ENCODE results near the gene GOLGA3. TPM values are rescaled to one million over a fixed set of nuclear protein-coding genes. Genes with fewer than 3 reads are reported as not detected.
"Not testable (repeated sequence)": the region's sequence is repeated elsewhere in the genome, so short reads cannot be mapped to it uniquely, and the experiment has no call there.

Gene GOLGA3
- total RNA-seq, 1 donor = 127 TPM

DNA sequence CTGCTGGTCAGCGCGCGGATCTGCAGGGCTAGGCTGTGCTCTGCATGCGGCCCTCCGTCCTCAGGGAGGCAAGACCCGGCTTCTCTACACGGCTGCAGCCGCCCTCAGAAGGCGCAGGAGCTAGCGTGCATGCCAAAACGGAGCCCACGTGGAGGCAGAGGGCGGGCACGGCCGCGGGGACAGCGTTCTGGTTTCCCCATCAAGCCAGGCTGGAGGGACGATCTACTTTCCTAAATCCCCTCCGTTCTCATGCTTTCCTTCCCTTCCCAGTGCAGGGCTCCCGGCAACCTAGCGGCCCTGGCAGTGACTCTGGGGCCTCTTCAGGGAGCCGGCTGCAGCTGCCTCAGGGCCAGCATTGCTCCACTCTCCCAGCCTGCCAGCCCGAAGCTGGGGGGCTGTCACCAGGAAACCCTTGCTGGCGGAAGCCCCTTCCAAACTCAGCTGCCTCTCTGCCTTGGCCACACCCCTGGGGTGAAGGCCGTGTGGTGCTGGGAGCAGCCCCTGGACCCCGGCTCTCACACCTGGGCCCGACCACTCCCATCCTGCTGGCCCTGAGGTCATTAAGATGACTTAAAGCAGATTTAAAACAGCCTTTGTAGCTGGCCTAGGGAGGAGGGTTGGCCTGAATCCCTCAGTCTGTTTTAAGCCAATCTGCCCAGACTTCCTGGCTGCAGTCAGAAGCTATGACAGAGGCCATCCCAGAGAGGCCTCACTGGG, 9.2 kb upstream of the GOLGA3 start:
- H3K36me3 ChIP-seq (ENCODE audit: insufficient read depth, low read length) = peaks cover 32% of the 10 kb centered on the region
- H3K79me2 ChIP-seq (ENCODE audit: insufficient read depth, low read length) = peaks cover 2% of the 10 kb centered on the region
- H3K4me1 ChIP-seq (ENCODE audit: insufficient read depth, low read length) = no peaks in the 10 kb centered on the region
- no peak overlapping the region for H3K4me3 ChIP-seq (ENCODE audit: insufficient read depth, low read length)
- no peaks in the 10 kb centered on the region for H3K27me3 ChIP-seq (ENCODE audit: insufficient read depth, low read length)
- no peak overlapping the region for H3K4me2 ChIP-seq (ENCODE audit: insufficient read depth, low read length)
- peaks cover 5% of the 10 kb centered on the region for H4K20me1 ChIP-seq (ENCODE audit: insufficient read depth, low read length)
- H3K27ac ChIP-seq (ENCODE audit: low read depth, low read length) = no peak overlapping the region
- no peak overlapping the region for H2AFZ ChIP-seq (ENCODE audit: low read length)
- TF ChIP-seq CTCF (IDR thresholded peaks at IDR 0.05; ENCODE audit: extremely low read depth, low read depth, low read length) = no peak
- no peaks in the 10 kb centered on the region for H3K9me3 ChIP-seq (ENCODE audit: low read depth, low read length)
- DNase-seq (ENCODE audit: insufficient read length, low spot score, missing footprints) = no peak

DNA sequence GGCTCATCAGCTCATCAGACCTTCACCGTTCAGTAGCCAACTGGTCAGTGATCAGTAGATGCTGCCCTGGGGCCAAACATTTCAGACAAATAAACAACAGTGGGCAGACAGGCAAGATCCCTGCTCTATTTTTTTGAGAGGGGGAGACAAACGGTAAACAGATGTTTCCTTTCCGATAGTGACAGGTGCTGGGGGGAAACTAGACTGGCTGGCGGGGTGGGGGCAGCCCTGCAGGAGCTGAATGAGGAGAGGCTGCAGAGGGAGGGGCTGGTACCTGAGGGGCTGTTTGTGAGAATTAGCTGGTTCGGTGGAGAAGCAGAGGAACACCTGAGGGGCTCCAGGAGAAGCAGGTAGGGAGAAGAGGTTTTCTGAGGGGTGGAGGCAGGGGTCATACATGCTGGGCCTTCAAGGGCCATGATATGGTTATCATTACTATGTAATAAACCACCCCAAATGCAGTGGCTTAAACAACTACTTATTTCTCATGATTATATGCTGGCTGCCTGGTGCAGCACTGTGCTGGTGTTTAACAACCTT, 8.2 kb upstream of the GOLGA3 start:
- DNase-seq (ENCODE audit: insufficient read length, low spot score, missing footprints) = peak; percentile 60
- Histone ChIP-seq H3K4me1 (ENCODE audit: insufficient read depth, low read length) (no peaks in the 10 kb centered on the region), H3K79me2 (ENCODE audit: insufficient read depth, low read length) (peaks cover 2% of the 10 kb centered on the region), H2AFZ (ENCODE audit: low read length) (no peak overlapping the region), H3K36me3 (ENCODE audit: insufficient read depth, low read length) (peaks cover 24% of the 10 kb centered on the region), H4K20me1 (ENCODE audit: insufficient read depth, low read length) (peaks cover 5% of the 10 kb centered on the region), H3K9me3 (ENCODE audit: low read depth, low read length) (no peaks in the 10 kb centered on the region), H3K4me3 (ENCODE audit: insufficient read depth, low read length) (no peak overlapping the region), H3K4me2 (ENCODE audit: insufficient read depth, low read length) (no peak overlapping the region), H3K27ac (ENCODE audit: low read depth, low read length) (no peak overlapping the region), H3K27me3 (ENCODE audit: insufficient read depth, low read length) (no peaks in the 10 kb centered on the region)
- no peak for TF ChIP-seq CTCF (IDR thresholded peaks at IDR 0.05; ENCODE audit: extremely low read depth, low read depth, low read length)

DNA sequence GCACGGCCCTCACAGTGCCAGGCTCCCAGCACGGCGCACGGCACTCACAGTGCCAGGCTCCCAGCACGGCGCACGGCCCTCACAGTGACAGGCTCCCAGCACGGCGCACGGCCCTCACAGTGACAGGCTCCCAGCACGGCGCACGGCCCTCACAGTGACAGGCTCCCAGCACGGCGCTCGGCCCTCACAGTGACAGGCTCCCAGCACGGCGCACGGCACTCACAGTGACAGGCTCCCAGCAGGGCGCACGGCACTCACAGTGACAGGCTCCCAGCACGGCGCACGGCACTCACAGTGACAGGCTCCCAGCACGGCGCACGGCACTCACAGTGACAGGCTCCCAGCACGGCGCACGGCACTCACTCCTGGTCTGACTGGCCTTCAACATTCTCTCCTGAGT, 7.6 kb upstream of the GOLGA3 start:
- H3K9me3 ChIP-seq (ENCODE audit: low read depth, low read length); H3K27ac ChIP-seq (ENCODE audit: low read depth, low read length); H3K4me3 ChIP-seq (ENCODE audit: insufficient read depth, low read length); H3K27me3 ChIP-seq (ENCODE audit: insufficient read depth, low read length); DNase-seq (ENCODE audit: insufficient read length, low spot score, missing footprints); H3K4me2 ChIP-seq (ENCODE audit: insufficient read depth, low read length); H3K4me1 ChIP-seq (ENCODE audit: insufficient read depth, low read length); H4K20me1 ChIP-seq (ENCODE audit: insufficient read depth, low read length); H3K79me2 ChIP-seq (ENCODE audit: insufficient read depth, low read length); H2AFZ ChIP-seq (ENCODE audit: low read length): not testable (repeated sequence)
- peaks cover 20% of the 10 kb centered on the region for H3K36me3 ChIP-seq (ENCODE audit: insufficient read depth, low read length)

- H2AFZ ChIP-seq (ENCODE audit: low read length) = no peak overlapping the region
Measured at GRCh38 chr12:132835076-132836025, 6.7 kb upstream of the GOLGA3 start.

More at GRCh38 chr12:132835076-132836025, 6.7 kb upstream of the GOLGA3 start:
- Histone ChIP-seq H3K4me2 (ENCODE audit: insufficient read depth, low read length) (no peak overlapping the region), H3K36me3 (ENCODE audit: insufficient read depth, low read length) (peaks cover 11% of the 10 kb centered on the region), H3K4me3 (ENCODE audit: insufficient read depth, low read length) (no peak overlapping the region), H3K4me1 (ENCODE audit: insufficient read depth, low read length) (no peaks in the 10 kb centered on the region), H3K9me3 (ENCODE audit: low read depth, low read length) (no peaks in the 10 kb centered on the region), H3K79me2 (ENCODE audit: insufficient read depth, low read length) (peaks cover 2% of the 10 kb centered on the region), H3K27ac (ENCODE audit: low read depth, low read length) (no peak overlapping the region), H4K20me1 (ENCODE audit: insufficient read depth, low read length) (peaks cover 5% of the 10 kb centered on the region), H3K27me3 (ENCODE audit: insufficient read depth, low read length) (no peaks in the 10 kb centered on the region)
- peak; percentile 72 for DNase-seq (ENCODE audit: insufficient read length, low spot score, missing footprints)
- no peak for TF ChIP-seq CTCF (IDR thresholded peaks at IDR 0.05; ENCODE audit: extremely low read depth, low read depth, low read length)
